Endometrium (tissue), 2 donors: ENCODE data around the gene ASB3.
"Not testable (repeated sequence)": the region's sequence is repeated elsewhere in the genome, so short reads cannot be mapped to it uniquely, and the experiment has no call there.

ENCODE experiments used
- FAIRE-seq: peaks from 2 replicates; lab custom pipeline; 2012; peaks lifted over from hg19 to GRCh38; lab: Jason Lieb, UNC
- donor health status: control.
- donor health status: control.

The ASB3 gene

GRCh38 chr2:53786705-53787613 lies at the start of gene ASB3, which contains the start of gene ERLEC1:
Gene ASB3 (minus strand): TSS chr2:53786953. CDS start chr2:53765572, 21,381 bp downstream.
Gene ERLEC1 (plus strand): TSS chr2:53787044. CDS start chr2:53787211, 167 bp downstream.
- FAIRE-seq: no peak

GRCh38 chr2:53829980-53830290 lies 43.2 kb upstream of the ASB3 start:
- FAIRE-seq: not testable (repeated sequence)

- no peak for FAIRE-seq
Observed at GRCh38 chr2:53829273-53829979, 42.7 kb upstream of the ASB3 start.

GRCh38 chr2:53828331-53828730 lies 41.6 kb upstream of the ASB3 start:
- FAIRE-seq: no peak

- FAIRE-seq: no peak
Observed at GRCh38 chr2:53827398-53828175, 40.8 kb upstream of the ASB3 start.

- FAIRE-seq: no peak
Observed at GRCh38 chr2:53826587-53827397, 40.0 kb upstream of the ASB3 start.

GRCh38 chr2:53826030-53826410 lies 39.3 kb upstream of the ASB3 start:
- FAIRE-seq: no peak

- FAIRE-seq: not testable (repeated sequence)
Observed at GRCh38 chr2:53823639-53824038, 36.9 kb upstream of the ASB3 start.

GRCh38 chr2:53821810-53822209 lies 35.1 kb upstream of the ASB3 start:
- no peak for FAIRE-seq

GRCh38 chr2:53820711-53821110 lies 34.0 kb upstream of the ASB3 start:
- FAIRE-seq: no peak

- no peak for FAIRE-seq
Observed at GRCh38 chr2:53820048-53820447, 33.3 kb upstream of the ASB3 start.

GRCh38 chr2:53819634-53820033 lies 32.9 kb upstream of the ASB3 start:
- no peak for FAIRE-seq

GRCh38 chr2:53818854-53819435 lies 32.2 kb upstream of the ASB3 start:
- FAIRE-seq: no peak

GRCh38 chr2:53813151-53813550 lies 26.4 kb upstream of the ASB3 start:
- no peak for FAIRE-seq

GRCh38 chr2:53811601-53812000 lies 24.8 kb upstream of the ASB3 start:
- no peak for FAIRE-seq

GRCh38 chr2:53802617-53803151 lies 15.9 kb upstream of the ASB3 start:
- no peak for FAIRE-seq

GRCh38 chr2:53801547-53801946 lies 14.8 kb upstream of the ASB3 start:
- FAIRE-seq: no peak

GRCh38 chr2:53793821-53794220 lies 7.1 kb upstream of the ASB3 start:
- no peak for FAIRE-seq

GRCh38 chr2:53793261-53793660 lies 6.5 kb upstream of the ASB3 start:
- no peak for FAIRE-seq

- FAIRE-seq: no peak
Observed at GRCh38 chr2:53787614-53788289, 999 bp upstream of the ASB3 start.

GRCh38 chr2:53786352-53786704 lies 425 bp downstream of the ASB3 start:
- no peak for FAIRE-seq
